Neural progenitor cell (in vitro differentiated cells): Measurements from ENCODE around the gene ACBD6.

Experiments
- EZH2 ChIP-seq: fragments of 200-600 bp; sonication (generic); IDR thresholded peaks from 2 replicates; pipeline ENCODE4 v1.6.1; 2017; ENCODE audit warnings: antibody characterized with exemption, mild to moderate bottlenecking, moderate library complexity
- EZH2phosphoT487 ChIP-seq: fragments of 200-600 bp; sonication (generic); IDR thresholded peaks from 2 replicates; pipeline ENCODE4 v1.6.1; 2017; ENCODE audit warnings: antibody characterized with exemption
- TF ChIP-seq, protein P1 (sequence below): fragments of 200-600 bp; sonication (generic); IDR thresholded peaks from 2 replicates; pipeline ENCODE4 v1.5.1; 2017; ENCODE audit warnings: antibody characterized with exemption, mild to moderate bottlenecking

DNA sequence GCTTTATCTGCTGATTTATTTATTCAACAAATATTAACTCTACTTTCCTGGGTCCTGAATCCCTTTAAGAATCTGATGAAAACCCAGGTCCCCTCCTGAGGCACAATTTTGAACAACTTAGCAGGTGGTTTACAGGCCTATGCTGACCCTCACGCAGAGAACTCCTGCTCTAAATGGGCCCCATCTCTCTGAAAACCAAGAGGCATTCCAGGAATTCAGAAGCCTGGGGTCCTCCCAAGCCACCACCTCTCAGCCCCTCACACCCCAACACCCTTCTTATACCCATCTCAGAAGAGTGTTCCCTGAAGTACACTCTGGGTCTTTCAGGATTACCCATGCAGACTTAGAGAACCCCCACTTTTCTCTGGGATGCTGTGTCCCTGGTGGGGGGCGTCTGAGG, 237.8 kb downstream of the ACBD6 start:
- TF ChIP-seq, protein P1, sequence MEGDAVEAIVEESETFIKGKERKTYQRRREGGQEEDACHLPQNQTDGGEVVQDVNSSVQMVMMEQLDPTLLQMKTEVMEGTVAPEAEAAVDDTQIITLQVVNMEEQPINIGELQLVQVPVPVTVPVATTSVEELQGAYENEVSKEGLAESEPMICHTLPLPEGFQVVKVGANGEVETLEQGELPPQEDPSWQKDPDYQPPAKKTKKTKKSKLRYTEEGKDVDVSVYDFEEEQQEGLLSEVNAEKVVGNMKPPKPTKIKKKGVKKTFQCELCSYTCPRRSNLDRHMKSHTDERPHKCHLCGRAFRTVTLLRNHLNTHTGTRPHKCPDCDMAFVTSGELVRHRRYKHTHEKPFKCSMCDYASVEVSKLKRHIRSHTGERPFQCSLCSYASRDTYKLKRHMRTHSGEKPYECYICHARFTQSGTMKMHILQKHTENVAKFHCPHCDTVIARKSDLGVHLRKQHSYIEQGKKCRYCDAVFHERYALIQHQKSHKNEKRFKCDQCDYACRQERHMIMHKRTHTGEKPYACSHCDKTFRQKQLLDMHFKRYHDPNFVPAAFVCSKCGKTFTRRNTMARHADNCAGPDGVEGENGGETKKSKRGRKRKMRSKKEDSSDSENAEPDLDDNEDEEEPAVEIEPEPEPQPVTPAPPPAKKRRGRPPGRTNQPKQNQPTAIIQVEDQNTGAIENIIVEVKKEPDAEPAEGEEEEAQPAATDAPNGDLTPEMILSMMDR: no peak
- TF ChIP-seq EZH2 (no peak), EZH2phosphoT487 (no peak)
